Measurements from ENCODE around the gene KRT7.
A peak's percentile ranks its signal among the peaks of the same experiment; 100 is the strongest.

KRT7 gene

DNA sequence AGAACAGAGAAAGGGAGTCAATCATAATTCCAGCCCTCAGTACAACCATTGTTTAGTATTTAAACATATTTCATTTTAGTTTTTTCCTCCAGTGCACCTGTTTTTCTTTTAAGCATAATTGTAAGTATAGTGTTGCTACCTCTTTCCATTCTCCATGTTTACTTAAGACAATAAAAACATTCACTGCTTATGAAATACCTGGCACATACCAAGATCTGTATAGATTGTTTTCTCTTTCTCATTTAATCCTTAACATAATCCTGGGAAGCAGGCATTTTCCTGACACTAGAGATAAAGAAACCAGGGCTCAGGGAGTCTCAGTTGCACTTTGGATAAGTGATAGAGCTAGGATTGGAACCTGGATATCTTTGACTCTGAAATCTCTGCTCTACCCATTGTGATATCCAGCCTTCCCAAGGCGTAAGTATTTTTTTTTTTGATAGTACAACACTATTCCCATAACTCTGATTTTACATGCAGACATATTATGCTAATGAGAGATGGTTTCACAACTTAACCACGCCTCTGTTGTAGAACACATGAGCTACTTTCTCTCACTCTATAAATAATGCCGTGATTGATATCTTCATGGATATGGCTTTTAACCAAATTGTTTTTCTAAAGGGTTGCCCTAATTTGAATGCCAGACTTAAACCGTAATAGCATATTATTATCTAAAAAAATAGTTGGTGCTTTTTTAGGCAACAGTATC lies 11.8 kb upstream of the KRT7 start:
- Histone ChIP-seq H3K36me3 (ENCODE audit: insufficient read depth, low read length) (no peaks in the 10 kb centered on the region), H3K79me2 (ENCODE audit: insufficient read depth, low read length) (no peaks in the 10 kb centered on the region), H3K9ac (ENCODE audit: low read length) (no peak overlapping the region), H3K4me3 (ENCODE audit: low read depth, low read length, poor library complexity, severe bottlenecking) (no peak overlapping the region), H3K4me2 (ENCODE audit: low read length) (no peak overlapping the region), H4K20me1 (ENCODE audit: insufficient read depth, low read length) (no peaks in the 10 kb centered on the region), H3K9me3 (ENCODE audit: low read length) (no peaks in the 10 kb centered on the region), H3F3A (ENCODE audit: insufficient read depth, low read length) (no peaks in the 10 kb centered on the region), H3K27me3 (ENCODE audit: insufficient read depth, low read length) (no peaks in the 10 kb centered on the region), H2AFZ (ENCODE audit: low read length) (no peak overlapping the region), H3K27ac (ENCODE audit: low read depth, low read length, poor library complexity, severe bottlenecking) (no peak overlapping the region), H3K9me2 (ENCODE audit: low read depth, low read length) (no peaks in the 10 kb centered on the region), H3K4me1 (ENCODE audit: insufficient read depth, low read length, severe bottlenecking) (no peaks in the 10 kb centered on the region)
- TF ChIP-seq, protein P1, sequence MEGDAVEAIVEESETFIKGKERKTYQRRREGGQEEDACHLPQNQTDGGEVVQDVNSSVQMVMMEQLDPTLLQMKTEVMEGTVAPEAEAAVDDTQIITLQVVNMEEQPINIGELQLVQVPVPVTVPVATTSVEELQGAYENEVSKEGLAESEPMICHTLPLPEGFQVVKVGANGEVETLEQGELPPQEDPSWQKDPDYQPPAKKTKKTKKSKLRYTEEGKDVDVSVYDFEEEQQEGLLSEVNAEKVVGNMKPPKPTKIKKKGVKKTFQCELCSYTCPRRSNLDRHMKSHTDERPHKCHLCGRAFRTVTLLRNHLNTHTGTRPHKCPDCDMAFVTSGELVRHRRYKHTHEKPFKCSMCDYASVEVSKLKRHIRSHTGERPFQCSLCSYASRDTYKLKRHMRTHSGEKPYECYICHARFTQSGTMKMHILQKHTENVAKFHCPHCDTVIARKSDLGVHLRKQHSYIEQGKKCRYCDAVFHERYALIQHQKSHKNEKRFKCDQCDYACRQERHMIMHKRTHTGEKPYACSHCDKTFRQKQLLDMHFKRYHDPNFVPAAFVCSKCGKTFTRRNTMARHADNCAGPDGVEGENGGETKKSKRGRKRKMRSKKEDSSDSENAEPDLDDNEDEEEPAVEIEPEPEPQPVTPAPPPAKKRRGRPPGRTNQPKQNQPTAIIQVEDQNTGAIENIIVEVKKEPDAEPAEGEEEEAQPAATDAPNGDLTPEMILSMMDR (IDR thresholded peaks at IDR 0.05; ENCODE audit: low read length), result no peak
- TF ChIP-seq EZH2 (IDR thresholded peaks at IDR 0.05; ENCODE audit: borderline replicate concordance, low read length), result no peak

DNA sequence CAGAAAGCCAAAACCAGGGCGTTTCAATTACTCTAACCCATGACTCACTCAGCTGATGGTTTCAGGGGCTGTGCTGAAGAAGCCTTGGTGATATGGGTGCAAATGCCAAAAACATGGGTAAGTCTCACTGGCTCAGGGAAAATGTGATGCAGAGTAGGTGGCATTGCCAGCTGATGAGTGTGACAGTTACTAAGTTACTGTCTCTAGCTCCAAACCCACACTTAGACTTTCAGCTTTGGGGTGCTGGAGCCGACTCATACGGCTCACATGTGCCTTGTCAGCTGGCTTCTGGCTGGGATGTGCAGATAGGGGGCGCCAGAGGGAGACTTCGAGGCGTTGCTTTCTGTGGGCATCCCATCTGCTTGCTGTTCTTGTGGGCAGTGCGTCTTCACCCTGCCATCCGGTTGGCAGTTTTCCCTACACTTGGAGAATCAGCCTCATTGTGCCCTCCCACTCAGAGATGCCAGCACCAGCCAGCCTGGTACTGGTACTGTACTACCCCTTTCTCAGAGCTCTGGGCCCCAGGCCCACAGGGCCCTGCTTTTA lies 11.1 kb upstream of the KRT7 start:
- Histone ChIP-seq H3K4me3 (ENCODE audit: low read depth, low read length, poor library complexity, severe bottlenecking) (no peak overlapping the region), H3K79me2 (ENCODE audit: insufficient read depth, low read length) (no peaks in the 10 kb centered on the region), H3K27ac (ENCODE audit: low read depth, low read length, poor library complexity, severe bottlenecking) (no peak overlapping the region), H3K36me3 (ENCODE audit: insufficient read depth, low read length) (no peaks in the 10 kb centered on the region), H3K9me2 (ENCODE audit: low read depth, low read length) (no peaks in the 10 kb centered on the region), H3K4me1 (ENCODE audit: insufficient read depth, low read length, severe bottlenecking) (no peaks in the 10 kb centered on the region), H3K9ac (ENCODE audit: low read length) (no peak overlapping the region), H3K9me3 (ENCODE audit: low read length) (no peaks in the 10 kb centered on the region), H2AFZ (ENCODE audit: low read length) (no peak overlapping the region), H4K20me1 (ENCODE audit: insufficient read depth, low read length) (no peaks in the 10 kb centered on the region), H3F3A (ENCODE audit: insufficient read depth, low read length) (no peaks in the 10 kb centered on the region), H3K27me3 (ENCODE audit: insufficient read depth, low read length) (no peaks in the 10 kb centered on the region), H3K4me2 (ENCODE audit: low read length) (no peak overlapping the region)
- TF ChIP-seq, protein P1 (IDR thresholded peaks at IDR 0.05; ENCODE audit: low read length), result peak; percentile 63
- no peak for TF ChIP-seq EZH2 (IDR thresholded peaks at IDR 0.05; ENCODE audit: borderline replicate concordance, low read length)

DNA sequence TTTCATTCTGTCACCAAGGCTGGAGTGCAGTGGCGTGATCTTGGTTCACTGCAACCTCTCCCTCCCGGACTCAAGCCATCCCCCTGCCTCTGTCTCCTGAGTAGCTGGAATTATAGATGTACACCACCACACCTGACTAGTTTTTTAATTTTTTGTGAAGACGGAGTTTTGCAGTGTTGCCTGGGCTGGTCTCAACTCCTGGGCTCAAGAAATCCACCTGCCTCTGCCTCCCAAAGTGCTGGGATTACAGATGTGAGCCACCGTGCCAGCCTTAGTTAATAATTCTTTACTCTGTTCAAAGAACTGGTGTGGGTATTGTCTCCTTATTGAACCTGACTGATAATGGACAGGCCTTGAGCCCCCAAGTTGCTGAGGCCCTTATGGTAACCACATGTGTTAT lies 10.4 kb upstream of the KRT7 start:
- no peak overlapping the region for H2AFZ ChIP-seq (ENCODE audit: low read length)
- no peaks in the 10 kb centered on the region for H4K20me1 ChIP-seq (ENCODE audit: insufficient read depth, low read length)
- H3K79me2 ChIP-seq (ENCODE audit: insufficient read depth, low read length), result no peaks in the 10 kb centered on the region
- H3K27ac ChIP-seq (ENCODE audit: low read depth, low read length, poor library complexity, severe bottlenecking), result no peak overlapping the region
- no peaks in the 10 kb centered on the region for H3K9me2 ChIP-seq (ENCODE audit: low read depth, low read length)
- no peaks in the 10 kb centered on the region for H3K36me3 ChIP-seq (ENCODE audit: insufficient read depth, low read length)
- no peak overlapping the region for H3K4me3 ChIP-seq (ENCODE audit: low read depth, low read length, poor library complexity, severe bottlenecking)
- no peak for TF ChIP-seq EZH2 (IDR thresholded peaks at IDR 0.05; ENCODE audit: borderline replicate concordance, low read length)
- TF ChIP-seq, protein P1 (IDR thresholded peaks at IDR 0.05; ENCODE audit: low read length), result no peak
- no peak overlapping the region for H3K9ac ChIP-seq (ENCODE audit: low read length)
- no peaks in the 10 kb centered on the region for H3K27me3 ChIP-seq (ENCODE audit: insufficient read depth, low read length)
- no peak overlapping the region for H3K4me2 ChIP-seq (ENCODE audit: low read length)
- H3F3A ChIP-seq (ENCODE audit: insufficient read depth, low read length), result no peaks in the 10 kb centered on the region
- H3K9me3 ChIP-seq (ENCODE audit: low read length), result no peaks in the 10 kb centered on the region
- no peaks in the 10 kb centered on the region for H3K4me1 ChIP-seq (ENCODE audit: insufficient read depth, low read length, severe bottlenecking)

All from OCI-LY1 (cell line).